GM18909 (cell line): Measurements from ENCODE around the gene AKT2.

Experiments
- ATAC-seq: cut with Tn5 transposase; IDR thresholded peaks from one replicate; pipeline ENCODE4 v1.9.1; 2021; ENCODE audit warnings: mild to moderate bottlenecking; ENCODE audit not compliant: unreplicated experiment, poor library complexity

The AKT2 gene

DNA sequence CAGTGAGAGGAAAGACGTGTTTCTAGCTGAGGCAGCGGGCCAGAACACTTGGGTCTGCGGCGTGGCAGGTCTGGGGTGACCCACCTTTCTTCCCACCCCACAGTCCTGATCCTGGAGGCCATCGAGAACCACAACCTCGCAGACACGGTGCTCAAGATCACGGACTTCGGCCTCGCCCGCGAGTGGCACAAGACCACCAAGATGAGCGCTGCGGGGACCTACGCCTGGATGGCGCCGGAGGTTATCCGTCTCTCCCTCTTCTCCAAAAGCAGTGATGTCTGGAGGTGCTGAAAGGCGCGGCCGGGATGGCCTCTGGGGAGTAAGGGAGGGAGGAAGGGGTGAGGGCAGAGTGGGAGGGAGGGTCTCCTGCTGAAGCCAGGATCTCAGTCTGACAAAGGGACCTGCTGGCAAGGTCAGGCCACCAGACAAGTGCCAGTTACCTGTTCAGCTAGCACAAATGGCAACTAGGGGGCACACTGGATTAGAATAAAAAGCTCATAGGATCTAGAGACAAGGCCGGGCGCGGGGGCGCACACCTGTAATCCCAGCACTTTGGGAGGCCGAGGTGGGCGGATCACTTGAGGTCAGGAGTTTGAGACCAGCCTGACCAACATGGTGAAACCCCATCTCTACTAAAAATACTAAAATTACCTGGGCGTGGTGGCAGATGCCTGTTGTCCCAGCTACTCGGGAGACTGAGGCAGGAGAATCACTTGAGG lies 86.7 kb downstream of the AKT2 start:
- no peak for ATAC-seq

DNA sequence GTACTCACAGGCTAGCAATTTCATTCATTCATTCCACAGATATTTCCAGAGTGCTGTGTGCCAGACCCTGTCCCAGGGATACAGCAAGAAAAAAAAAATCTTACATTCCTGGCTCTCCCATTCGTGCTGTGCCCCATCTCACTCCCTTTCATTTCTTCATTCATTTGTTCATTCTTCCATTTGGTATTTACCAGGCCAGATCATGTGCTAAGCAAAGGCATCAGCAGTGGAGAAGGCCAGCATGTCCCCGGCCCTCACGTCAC lies 91.6 kb downstream of the AKT2 start:
- no peak for ATAC-seq

DNA sequence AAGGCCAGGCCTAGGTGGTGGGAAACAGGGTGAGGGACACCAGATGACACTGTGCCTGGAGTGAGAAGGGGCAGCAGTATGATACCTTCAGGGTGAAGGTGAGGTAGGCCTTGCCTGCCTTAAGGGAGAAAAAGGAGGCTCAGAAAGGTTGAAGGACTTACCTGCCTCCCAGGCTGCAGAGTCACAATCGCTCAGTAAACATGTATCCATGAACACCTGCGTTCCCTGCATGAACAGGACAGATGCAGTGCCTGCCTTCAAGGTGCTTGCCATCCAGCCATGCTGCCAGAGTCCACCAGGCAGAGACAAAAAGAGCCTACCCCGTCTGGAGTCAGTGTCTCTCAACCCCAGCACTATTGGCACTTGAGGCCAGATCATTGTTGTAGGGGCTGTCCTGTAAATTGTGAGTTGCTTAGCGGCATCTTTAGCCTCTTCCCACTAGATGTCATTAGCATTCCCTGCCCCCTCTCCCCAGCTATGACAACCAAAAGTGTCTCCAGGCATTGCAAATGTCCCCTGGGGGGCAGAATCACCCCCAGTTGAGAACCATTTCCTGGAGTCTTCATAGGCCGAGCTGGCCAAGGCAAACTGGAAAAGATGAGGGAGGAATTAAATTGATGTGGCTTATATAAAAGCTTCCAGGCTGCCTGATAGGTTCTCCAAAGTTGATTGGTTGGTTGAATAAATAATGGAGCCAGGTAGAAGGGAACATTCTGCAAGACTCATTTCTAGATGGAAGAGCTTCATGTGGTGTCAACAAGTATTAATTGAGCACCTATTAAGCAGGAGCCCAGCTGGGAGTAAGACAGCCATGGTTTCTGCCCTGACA lies 92.2 kb downstream of the AKT2 start:
- ATAC-seq: no peak

DNA sequence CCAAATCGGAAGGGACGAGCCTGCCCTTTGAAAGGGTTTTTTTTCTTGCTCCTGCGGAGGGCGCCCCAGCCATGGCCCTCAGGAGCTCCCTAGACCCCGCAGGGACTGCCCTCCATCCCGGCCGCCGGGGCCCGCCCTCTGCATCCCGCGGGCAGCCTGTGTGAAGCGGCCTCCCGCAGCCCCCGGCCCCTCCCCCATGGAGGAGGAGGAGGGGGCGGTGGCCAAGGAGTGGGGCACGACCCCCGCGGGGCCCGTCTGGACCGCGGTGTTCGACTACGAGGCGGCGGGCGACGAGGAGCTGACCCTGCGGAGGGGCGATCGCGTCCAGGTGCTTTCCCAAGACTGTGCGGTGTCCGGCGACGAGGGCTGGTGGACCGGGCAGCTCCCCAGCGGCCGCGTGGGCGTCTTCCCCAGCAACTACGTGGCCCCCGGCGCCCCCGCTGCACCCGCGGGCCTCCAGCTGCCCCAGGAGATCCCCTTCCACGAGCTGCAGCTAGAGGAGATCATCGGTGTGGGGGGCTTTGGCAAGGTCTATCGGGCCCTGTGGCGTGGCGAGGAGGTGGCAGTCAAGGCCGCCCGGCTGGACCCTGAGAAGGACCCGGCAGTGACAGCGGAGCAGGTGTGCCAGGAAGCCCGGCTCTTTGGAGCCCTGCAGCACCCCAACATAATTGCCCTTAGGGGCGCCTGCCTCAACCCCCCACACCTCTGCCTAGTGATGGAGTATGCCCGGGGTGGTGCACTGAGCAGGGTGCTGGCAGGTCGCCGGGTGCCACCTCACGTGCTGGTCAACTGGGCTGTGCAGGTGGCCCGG lies 93.1 kb downstream of the AKT2 start:
- peak; percentile 20 for ATAC-seq

DNA sequence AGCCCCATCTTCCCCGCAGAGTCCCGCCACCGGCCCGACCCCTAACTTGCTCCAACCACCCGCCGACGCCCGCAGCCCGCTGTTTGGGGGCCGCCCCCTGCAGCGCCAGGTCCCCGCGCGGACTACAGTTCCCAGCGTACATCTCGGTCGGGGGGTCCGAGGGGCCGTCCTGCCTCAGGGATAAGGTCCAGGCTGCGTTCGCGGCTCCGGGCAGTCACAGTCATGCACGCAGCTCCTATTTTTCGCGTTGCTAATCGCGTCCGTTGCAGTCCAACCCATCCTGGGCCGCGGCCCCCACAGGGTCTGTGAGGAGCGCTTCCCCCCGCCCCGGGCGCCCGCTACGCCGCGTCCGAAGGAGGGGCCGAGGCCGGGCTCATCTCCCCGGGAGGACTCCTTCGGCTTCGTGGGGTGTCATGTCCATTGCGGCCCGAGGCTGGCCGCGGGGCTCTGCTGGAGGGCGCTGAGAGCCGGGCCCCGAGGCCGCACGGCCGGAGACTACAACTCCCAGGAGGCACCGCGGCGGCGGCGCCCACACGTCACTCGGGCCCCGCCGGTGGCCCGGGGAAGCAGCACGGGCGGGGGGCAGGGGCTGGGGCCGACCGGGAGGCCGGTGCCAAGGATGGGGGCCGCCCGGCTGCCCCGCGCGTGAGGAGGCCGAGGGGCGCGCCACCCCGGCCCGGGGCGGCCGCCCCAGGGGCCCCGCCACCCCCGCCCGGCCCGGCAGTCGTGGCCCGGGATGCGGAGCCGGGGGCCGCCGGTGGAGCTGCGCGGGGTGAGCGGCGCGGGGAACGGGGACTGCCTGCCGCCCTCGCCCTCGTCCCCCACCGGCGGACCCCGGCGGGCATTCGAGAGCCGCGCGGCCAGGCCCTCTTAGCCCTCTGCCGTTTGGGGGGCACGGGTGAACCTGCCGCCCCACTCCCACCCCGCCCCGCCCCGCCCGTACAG lies 94.0 kb downstream of the AKT2 start, which contains the start of gene MAP3K10:
Gene MAP3K10, plus strand, starts transcription at position 536 of the 945 bp plus-strand sequence. CDS start 606 bp downstream, outside the sequence.
- ATAC-seq: peak; percentile 77

DNA sequence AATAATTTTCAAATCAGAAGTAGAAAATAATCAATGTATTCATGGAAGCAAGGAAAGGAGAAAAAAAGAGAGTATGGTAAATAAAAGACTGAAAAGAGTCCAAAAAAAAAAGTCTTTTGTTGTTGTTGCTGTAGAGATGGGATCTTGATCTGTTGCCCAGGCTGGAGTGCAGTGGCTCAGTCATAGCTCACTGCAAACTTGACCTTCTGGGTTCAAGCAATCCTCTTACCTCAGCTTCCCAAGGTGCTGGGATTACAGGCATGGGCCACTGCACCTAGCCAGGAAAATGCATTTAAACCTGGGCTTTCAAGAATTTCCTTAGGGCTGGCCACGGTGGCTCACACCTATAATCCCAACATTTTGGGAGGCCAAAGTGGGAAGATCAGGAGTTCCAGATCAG lies 100.9 kb downstream of the AKT2 start:
- no peak for ATAC-seq
